A673 (cell line): ENCODE measurements around the gene UBA52.

Experiments used
- EZH2 ChIP-seq: fragments of 200-600 bp; sonication (generic); IDR thresholded peaks from 2 replicates; pipeline ENCODE4 v1.6.1; 2017; ENCODE audit warnings: borderline replicate concordance, low read depth, mild to moderate bottlenecking, mixed read lengths, antibody characterized with exemption, low read length; ENCODE audit not compliant: poor library complexity, severe bottlenecking
- TF ChIP-seq, protein P1 (sequence below): fragments of 300-800, 200-600 bp; sonication (generic); conservative IDR thresholded peaks from 2 replicates; pipeline ENCODE4 v1.5.1; 2017; ENCODE audit warnings: low read depth, mild to moderate bottlenecking, antibody characterized with exemption, low read length, moderate library complexity, mixed read lengths

GRCh38 chr19:18606281-18607225 lies 34.9 kb downstream of the UBA52 start, which contains the start of gene CRLF1:
- no peak for TF ChIP-seq EZH2
- TF ChIP-seq, protein P1, sequence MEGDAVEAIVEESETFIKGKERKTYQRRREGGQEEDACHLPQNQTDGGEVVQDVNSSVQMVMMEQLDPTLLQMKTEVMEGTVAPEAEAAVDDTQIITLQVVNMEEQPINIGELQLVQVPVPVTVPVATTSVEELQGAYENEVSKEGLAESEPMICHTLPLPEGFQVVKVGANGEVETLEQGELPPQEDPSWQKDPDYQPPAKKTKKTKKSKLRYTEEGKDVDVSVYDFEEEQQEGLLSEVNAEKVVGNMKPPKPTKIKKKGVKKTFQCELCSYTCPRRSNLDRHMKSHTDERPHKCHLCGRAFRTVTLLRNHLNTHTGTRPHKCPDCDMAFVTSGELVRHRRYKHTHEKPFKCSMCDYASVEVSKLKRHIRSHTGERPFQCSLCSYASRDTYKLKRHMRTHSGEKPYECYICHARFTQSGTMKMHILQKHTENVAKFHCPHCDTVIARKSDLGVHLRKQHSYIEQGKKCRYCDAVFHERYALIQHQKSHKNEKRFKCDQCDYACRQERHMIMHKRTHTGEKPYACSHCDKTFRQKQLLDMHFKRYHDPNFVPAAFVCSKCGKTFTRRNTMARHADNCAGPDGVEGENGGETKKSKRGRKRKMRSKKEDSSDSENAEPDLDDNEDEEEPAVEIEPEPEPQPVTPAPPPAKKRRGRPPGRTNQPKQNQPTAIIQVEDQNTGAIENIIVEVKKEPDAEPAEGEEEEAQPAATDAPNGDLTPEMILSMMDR = no peak
